OCI-LY1 (cell line): ENCODE data around the gene FKBP10.
"Not testable (repeated sequence)": the region's sequence is repeated elsewhere in the genome, so short reads cannot be mapped to it uniquely, and the experiment has no call there.

Source experiments
- H2AFZ ChIP-seq: fragments of 200-600 bp; sonication (generic), shearing (Covaris generic); 2 replicates; pipeline ENCODE4 v1.6.0; 2014; ENCODE audit warnings: antibody characterized with exemption, mild to moderate bottlenecking, low read length
- H3F3A ChIP-seq: fragments of 200-600 bp; sonication (generic), shearing (Covaris generic); 2 replicates; pipeline ENCODE4 v1.6.0; 2014; ENCODE audit warnings: mild to moderate bottlenecking, antibody characterized with exemption, low read length, moderate library complexity; ENCODE audit not compliant: insufficient read depth
- H3K27ac ChIP-seq: fragments of 200-600 bp; sonication (generic); 2 replicates; pipeline ENCODE4 v1.5.1; 2014; ENCODE audit warnings: low read length, mixed run types, mild to moderate bottlenecking, low read depth; ENCODE audit not compliant: poor library complexity, severe bottlenecking
- H3K27me3 ChIP-seq: fragments of 200-600 bp; sonication (generic); 2 replicates; pipeline ENCODE4 v1.6.0; 2014; ENCODE audit warnings: antibody characterized with exemption, mild to moderate bottlenecking, low read length, moderate library complexity; ENCODE audit not compliant: insufficient read depth
- H3K36me3 ChIP-seq: fragments of 200-600 bp; sonication (generic); 2 replicates; pipeline ENCODE4 v1.6.1; 2014; ENCODE audit warnings: mild to moderate bottlenecking, antibody characterized with exemption, low read length, moderate library complexity, mixed read lengths; ENCODE audit not compliant: insufficient read depth
- H3K4me1 ChIP-seq: fragments of 200-600 bp; sonication (generic); 2 replicates; pipeline ENCODE4 v1.5.1; 2014; ENCODE audit warnings: mild to moderate bottlenecking, low read length, moderate library complexity; ENCODE audit not compliant: insufficient read depth, severe bottlenecking
- H3K4me2 ChIP-seq: fragments of 200-600 bp; sonication (generic), shearing (Covaris generic); 2 replicates; pipeline ENCODE4 v1.6.1; 2014; ENCODE audit warnings: low read length
- H3K4me3 ChIP-seq: fragments of 200-600 bp; sonication (generic); 2 replicates; pipeline ENCODE4 v1.5.1; 2014; ENCODE audit warnings: low read length, low read depth, mild to moderate bottlenecking, mixed read lengths; ENCODE audit not compliant: poor library complexity, severe bottlenecking
- H3K79me2 ChIP-seq: fragments of 200-600 bp; shearing (Covaris generic); 2 replicates; pipeline ENCODE4 v1.6.1; 2016; ENCODE audit warnings: mixed run types, low read length, mixed read lengths; ENCODE audit not compliant: insufficient read depth
- H3K9ac ChIP-seq: fragments of 200-600 bp; sonication (generic), shearing (Covaris generic); 2 replicates; pipeline ENCODE4 v1.6.1; 2014; ENCODE audit warnings: mild to moderate bottlenecking, low read length, mixed read lengths
- H3K9me2 ChIP-seq: fragments of 200-600 bp; sonication (generic), shearing (Covaris generic); 2 replicates; pipeline ENCODE4 v1.6.1; 2014; ENCODE audit warnings: low read depth, mild to moderate bottlenecking, low read length, mixed read lengths
- H3K9me3 ChIP-seq: fragments of 200-600 bp; shearing (Covaris generic); 2 replicates; pipeline ENCODE4 v1.6.1; 2014; ENCODE audit warnings: low read length, mixed read lengths
- H4K20me1 ChIP-seq: fragments of 200-600 bp; sonication (generic), shearing (Covaris generic); 2 replicates; pipeline ENCODE4 v1.6.0; 2016; ENCODE audit warnings: mild to moderate bottlenecking, low read length; ENCODE audit not compliant: insufficient read depth
- EZH2 ChIP-seq: fragments of 200-600 bp; sonication (generic), shearing (Covaris generic); IDR thresholded peaks from 2 replicates; pipeline ENCODE4 v1.8.0; 2017; ENCODE audit warnings: borderline replicate concordance, mixed run types, mild to moderate bottlenecking, antibody characterized with exemption, low read length, moderate library complexity, mixed read lengths
- TF ChIP-seq, protein P1 (sequence below): fragments of 200-600 bp; sonication (generic), shearing (Covaris generic); IDR thresholded peaks from 2 replicates; pipeline ENCODE4 v1.5.1; 2017; ENCODE audit warnings: mild to moderate bottlenecking, antibody characterized with exemption, low read length, moderate library complexity, mixed read lengths

Gene FKBP10

GRCh38 chr17:41837761-41838538 is 25.1 kb downstream of the FKBP10 start, which contains the start of gene KLHL10:
Gene KLHL10, plus strand, starts transcription at chr17:41837825. Its CDS starts 108 bp downstream, at chr17:41837933.
- no peak for TF ChIP-seq EZH2
- TF ChIP-seq, protein P1, sequence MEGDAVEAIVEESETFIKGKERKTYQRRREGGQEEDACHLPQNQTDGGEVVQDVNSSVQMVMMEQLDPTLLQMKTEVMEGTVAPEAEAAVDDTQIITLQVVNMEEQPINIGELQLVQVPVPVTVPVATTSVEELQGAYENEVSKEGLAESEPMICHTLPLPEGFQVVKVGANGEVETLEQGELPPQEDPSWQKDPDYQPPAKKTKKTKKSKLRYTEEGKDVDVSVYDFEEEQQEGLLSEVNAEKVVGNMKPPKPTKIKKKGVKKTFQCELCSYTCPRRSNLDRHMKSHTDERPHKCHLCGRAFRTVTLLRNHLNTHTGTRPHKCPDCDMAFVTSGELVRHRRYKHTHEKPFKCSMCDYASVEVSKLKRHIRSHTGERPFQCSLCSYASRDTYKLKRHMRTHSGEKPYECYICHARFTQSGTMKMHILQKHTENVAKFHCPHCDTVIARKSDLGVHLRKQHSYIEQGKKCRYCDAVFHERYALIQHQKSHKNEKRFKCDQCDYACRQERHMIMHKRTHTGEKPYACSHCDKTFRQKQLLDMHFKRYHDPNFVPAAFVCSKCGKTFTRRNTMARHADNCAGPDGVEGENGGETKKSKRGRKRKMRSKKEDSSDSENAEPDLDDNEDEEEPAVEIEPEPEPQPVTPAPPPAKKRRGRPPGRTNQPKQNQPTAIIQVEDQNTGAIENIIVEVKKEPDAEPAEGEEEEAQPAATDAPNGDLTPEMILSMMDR, result no peak
- H2AFZ ChIP-seq, result peak within 1 kb of the TSS; percentile 97
- H3K27me3 ChIP-seq, result peaks cover 2% of the 10 kb centered on the region; the same call in 1 of the 2 replicates
- no peaks in the 10 kb centered on the region for H3K9me3 ChIP-seq
- H3F3A ChIP-seq, result no peaks in the 10 kb centered on the region
- peaks cover 5% of the 10 kb centered on the region for H3K36me3 ChIP-seq
- peak within 1 kb of the TSS; percentile 66 for H3K4me2 ChIP-seq
- H3K79me2 ChIP-seq, result no peaks in the 10 kb centered on the region
- H4K20me1 ChIP-seq, result no peaks in the 10 kb centered on the region
- H3K9me2 ChIP-seq, result no peaks in the 10 kb centered on the region
- H3K9ac ChIP-seq, result peak within 1 kb of the TSS; percentile 86
- no peak within 1 kb of the TSS for H3K27ac ChIP-seq
- peaks cover 16% of the 10 kb centered on the region for H3K4me1 ChIP-seq
- H3K4me3 ChIP-seq, result peak within 1 kb of the TSS; percentile 94

DNA sequence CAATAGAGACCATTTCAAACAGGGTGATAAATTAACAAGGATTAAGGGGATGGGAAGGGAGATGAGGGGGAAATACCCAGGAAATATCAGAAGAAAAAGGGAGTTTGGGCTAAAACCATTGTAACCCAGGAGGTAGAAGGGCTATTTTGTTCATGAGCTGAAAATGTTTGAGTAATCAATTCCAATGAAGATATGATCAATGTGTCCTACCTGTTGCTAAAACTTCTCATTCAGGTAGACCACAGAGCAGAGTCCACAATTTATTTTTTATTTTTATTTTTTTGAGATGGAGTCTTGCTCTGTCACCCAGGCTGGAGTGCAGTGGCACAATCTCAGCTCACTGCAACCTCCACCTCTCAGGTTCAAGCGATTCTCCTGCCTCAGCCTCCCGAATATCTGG is 26.6 kb downstream of the FKBP10 start:
- not testable (repeated sequence) for H4K20me1 ChIP-seq, H3K9me2 ChIP-seq, H3K9me3 ChIP-seq, H3F3A ChIP-seq, H3K4me2 ChIP-seq, H3K36me3 ChIP-seq, H3K27me3 ChIP-seq, H3K4me3 ChIP-seq, H3K27ac ChIP-seq, H3K79me2 ChIP-seq, H2AFZ ChIP-seq, H3K9ac ChIP-seq
- peaks cover 16% of the 10 kb centered on the region for H3K4me1 ChIP-seq

DNA sequence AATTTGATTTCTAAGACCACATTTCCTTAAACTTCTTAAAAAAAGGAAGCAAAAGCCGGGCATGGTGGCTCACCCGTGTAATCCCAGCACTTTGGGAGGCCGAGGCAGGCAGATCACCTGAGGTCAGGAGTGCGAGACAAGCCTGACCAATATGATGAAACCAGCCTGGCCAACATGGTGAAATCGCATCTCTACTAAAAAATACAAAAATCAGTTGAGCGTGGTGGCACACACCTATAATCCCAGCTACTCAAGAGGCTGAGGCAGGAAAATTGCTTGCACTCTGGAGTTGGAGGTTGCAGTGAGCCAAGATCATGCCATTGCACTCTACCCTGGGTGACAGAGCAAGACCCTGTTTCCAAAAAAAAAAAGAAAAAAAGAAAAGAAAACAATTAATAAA is 28.0 kb downstream of the FKBP10 start:
- not testable (repeated sequence) for H3K4me2 ChIP-seq, H3K36me3 ChIP-seq, H3K27ac ChIP-seq, H3F3A ChIP-seq, H3K9ac ChIP-seq, H3K4me3 ChIP-seq, H3K27me3 ChIP-seq, H4K20me1 ChIP-seq, H3K9me2 ChIP-seq, H3K4me1 ChIP-seq, H3K9me3 ChIP-seq, H2AFZ ChIP-seq, H3K79me2 ChIP-seq

GRCh38 chr17:41844971-41845370 is 32.2 kb downstream of the FKBP10 start:
- no peaks in the 10 kb centered on the region for H3K27me3 ChIP-seq
- TF ChIP-seq EZH2, result no peak
- TF ChIP-seq, protein P1, result no peak
- H3K9ac ChIP-seq, result no peak overlapping the region
- H3K4me1 ChIP-seq, result peaks cover 9% of the 10 kb centered on the region
- no peak overlapping the region for H3K27ac ChIP-seq
- H3F3A ChIP-seq, result no peaks in the 10 kb centered on the region
- peaks cover 4% of the 10 kb centered on the region; the same call in 1 of the 2 replicates for H4K20me1 ChIP-seq
- H2AFZ ChIP-seq, result no peak overlapping the region
- H3K79me2 ChIP-seq, result peaks cover under 1% of the 10 kb centered on the region; the same call in 1 of the 2 replicates
- H3K4me3 ChIP-seq, result no peak overlapping the region
- no peaks in the 10 kb centered on the region for H3K9me3 ChIP-seq
- H3K36me3 ChIP-seq, result peaks cover 11% of the 10 kb centered on the region; the same call in 1 of the 2 replicates
- no peaks in the 10 kb centered on the region for H3K9me2 ChIP-seq
- H3K4me2 ChIP-seq, result no peak overlapping the region
